A673 (cell line): ENCODE results near the gene CIAPIN1. TPM values are rescaled to one million over a fixed set of nuclear protein-coding genes. Genes with fewer than 3 reads are reported as not detected.
A peak's percentile ranks its signal among the peaks of the same experiment; 100 is the strongest.

Experiments
- BruUV-seq: library from RNA; stranded (reverse); fragments of 400-500 nt; replicated peaks from 2 replicates; lab custom pipeline; 2021; lab: Mats Ljungman, UMichigan
- CTCF ChIA-PET: fragments of 300-600 bp; sonication (Branson Sonifier 250); formaldehyde crosslinking; loops from one replicate; lab custom pipeline; 2022; ENCODE audit warnings: antibody characterized with exemption; lab: Charles Lee
- POLR2A ChIA-PET: fragments of 300-600 bp; sonication (Branson Sonifier 250); formaldehyde crosslinking; loops from one replicate; lab custom pipeline; 2022; ENCODE audit warnings: antibody characterized with exemption; ENCODE audit not compliant: low non-redundant PET; lab: Charles Lee
- DNase-seq: peaks from one replicate; pipeline ENCODE4 v3.0.0-alpha.2; 2015; ENCODE audit warnings: low spot score
- H3K27ac ChIP-seq: fragments of 200-600 bp; sonication (generic); 2 replicates; pipeline ENCODE4 v1.5.1; 2016; ENCODE audit warnings: mixed run types, low read depth, mild to moderate bottlenecking, mixed read lengths, antibody characterized with exemption, low read length; ENCODE audit not compliant: poor library complexity, severe bottlenecking
- H3K27me3 ChIP-seq: fragments of 200-600 bp; sonication (generic); replicated peaks from 2 replicates; pipeline ENCODE4 v1.6.1; 2017; ENCODE audit warnings: mixed run types, low read depth, mild to moderate bottlenecking, mixed read lengths, antibody characterized with exemption, low read length; ENCODE audit not compliant: insufficient read depth, poor library complexity
- H3K36me3 ChIP-seq: fragments of 200-600 bp; sonication (generic); 2 replicates; pipeline ENCODE4 v1.6.1; 2016; ENCODE audit warnings: mixed run types, mild to moderate bottlenecking, mixed read lengths, antibody characterized with exemption, low read length; ENCODE audit not compliant: insufficient read depth, poor library complexity, severe bottlenecking
- H3K4me1 ChIP-seq: fragments of 200-600 bp; sonication (generic); 2 replicates; pipeline ENCODE4 v1.6.1; 2017; ENCODE audit warnings: mixed run types, mild to moderate bottlenecking, mixed read lengths, antibody characterized with exemption, low read length; ENCODE audit not compliant: insufficient read depth, poor library complexity, severe bottlenecking
- H3K4me3 ChIP-seq: fragments of 200-600 bp; sonication (generic); 2 replicates; pipeline ENCODE4 v1.5.1; 2016; ENCODE audit warnings: low read depth, mixed run types, mild to moderate bottlenecking, mixed read lengths, low read length; ENCODE audit not compliant: poor library complexity, severe bottlenecking
- H3K9me3 ChIP-seq: fragments of 200-600 bp; sonication (generic); 2 replicates; pipeline ENCODE4 v1.6.1; 2016; ENCODE audit warnings: mixed run types, low read depth, mild to moderate bottlenecking, mixed read lengths, antibody characterized with exemption, low read length; ENCODE audit not compliant: poor library complexity, severe bottlenecking
- CTCF ChIP-seq: fragments of 300-800, 200-600 bp; sonication (generic); conservative IDR thresholded peaks from 2 replicates; pipeline ENCODE4 v1.5.1; 2017; ENCODE audit warnings: low read depth, mild to moderate bottlenecking, antibody characterized with exemption, low read length, moderate library complexity, mixed read lengths
- EZH2 ChIP-seq: fragments of 200-600 bp; sonication (generic); IDR thresholded peaks from 2 replicates; pipeline ENCODE4 v1.6.1; 2017; ENCODE audit warnings: borderline replicate concordance, low read depth, mild to moderate bottlenecking, mixed read lengths, antibody characterized with exemption, low read length; ENCODE audit not compliant: poor library complexity, severe bottlenecking
- intact Hi-C: fragments of 100-400 bp; cut with micrococcal nuclease; formaldehyde crosslinking; loops from one replicate; pipeline ENCODE4 v1.10.0; 2022; ENCODE audit not compliant: unreplicated experiment
- total RNA-seq: library from RNA; stranded (reverse); gene quantifications from 2 replicates; pipeline ENCODE4 v1.2.3, GENCODE V29; 2021

CIAPIN1 gene
- total RNA-seq, 1 experiment from 2014 or later = 95.1 TPM

- POLR2A ChIA-PET = no interaction called here
- Histone ChIP-seq H3K4me3 (no peak overlapping the region), H3K27me3 (no peaks in the 10 kb centered on the region), H3K36me3 (no peaks in the 10 kb centered on the region), H3K9me3 (no peaks in the 10 kb centered on the region), H3K27ac (no peak overlapping the region), H3K4me1 (peaks cover 4% of the 10 kb centered on the region)
- intact Hi-C loops = no loop called here
- no peak for DNase-seq
- no TSS peak for BruUV-seq
- no peak for TF ChIP-seq CTCF
- no peak for TF ChIP-seq EZH2
- CTCF ChIA-PET = no interaction called here
Measured at GRCh38 chr16:57384248-57385070, 62.7 kb downstream of the CIAPIN1 start.

- CTCF ChIA-PET = no interaction called here
- intact Hi-C loops = no loop called here
- Histone ChIP-seq H3K9me3 (no peaks in the 10 kb centered on the region), H3K4me3 (no peak overlapping the region), H3K4me1 (peaks cover 4% of the 10 kb centered on the region), H3K27me3 (no peaks in the 10 kb centered on the region), H3K27ac (no peak overlapping the region), H3K36me3 (no peaks in the 10 kb centered on the region)
- POLR2A ChIA-PET = no interaction called here
- TF ChIP-seq CTCF = no peak
- no peak for DNase-seq
- BruUV-seq = no TSS peak
Measured at GRCh38 chr16:57383276-57384247, 63.6 kb downstream of the CIAPIN1 start.

- no TSS peak for BruUV-seq
- Histone ChIP-seq H3K27ac (no peak overlapping the region), H3K36me3 (no peaks in the 10 kb centered on the region), H3K4me3 (no peak overlapping the region), H3K9me3 (no peaks in the 10 kb centered on the region), H3K4me1 (peaks cover 4% of the 10 kb centered on the region), H3K27me3 (no peaks in the 10 kb centered on the region)
- CTCF ChIA-PET = no interaction called here
- intact Hi-C loops = no loop called here
- POLR2A ChIA-PET = no interaction called here
- TF ChIP-seq EZH2 = no peak
- peak; percentile 25; the same call in 1 of the 2 replicates for TF ChIP-seq CTCF
- no peak for DNase-seq
Measured at GRCh38 chr16:57382535-57383275, 64.5 kb downstream of the CIAPIN1 start.
